GM19035 (cell line): ENCODE results near the gene SKAP2.
"Not testable (repeated sequence)": the region's sequence is repeated elsewhere in the genome, so short reads cannot be mapped to it uniquely, and the experiment has no call there.

Experiments
- ATAC-seq: cut with Tn5 transposase; IDR thresholded peaks from one replicate; pipeline ENCODE4 v1.9.1; 2021; ENCODE audit not compliant: unreplicated experiment

The SKAP2 gene

GRCh38 chr7:26857506-26858240, 6.7 kb downstream of the SKAP2 start:
- no peak for ATAC-seq

GRCh38 chr7:26857170-26857505, 7.3 kb downstream of the SKAP2 start:
- ATAC-seq = no peak

GRCh38 chr7:26856176-26856985, 8.0 kb downstream of the SKAP2 start:
- no peak for ATAC-seq

- no peak for ATAC-seq
These were observed 9.2 kb downstream of the SKAP2 start for GRCh38 chr7:26854876-26855855.

GRCh38 chr7:26853788-26854393, 10.5 kb downstream of the SKAP2 start:
- ATAC-seq = no peak

- no peak for ATAC-seq
These were observed 14.2 kb downstream of the SKAP2 start for GRCh38 chr7:26850193-26850651.

GRCh38 chr7:26843705-26844104, 20.7 kb downstream of the SKAP2 start:
- no peak for ATAC-seq

GRCh38 chr7:26842897-26843296, 21.5 kb downstream of the SKAP2 start:
- ATAC-seq = no peak

GRCh38 chr7:26841003-26841739, 23.2 kb downstream of the SKAP2 start:
- no peak for ATAC-seq

- not testable (repeated sequence) for ATAC-seq
These were observed 27.6 kb downstream of the SKAP2 start for GRCh38 chr7:26836793-26837192.

- no peak for ATAC-seq
These were observed 49.0 kb downstream of the SKAP2 start for GRCh38 chr7:26815426-26815825.

GRCh38 chr7:26813432-26813831, 51.0 kb downstream of the SKAP2 start:
- ATAC-seq = no peak

GRCh38 chr7:26794541-26794940, 69.8 kb downstream of the SKAP2 start:
- no peak for ATAC-seq

GRCh38 chr7:26792576-26792975, 71.8 kb downstream of the SKAP2 start:
- ATAC-seq = no peak

- no peak for ATAC-seq
These were observed 72.4 kb downstream of the SKAP2 start for GRCh38 chr7:26792006-26792405.

GRCh38 chr7:26789481-26790184, 74.8 kb downstream of the SKAP2 start:
- ATAC-seq = no peak

GRCh38 chr7:26787701-26788100, 76.7 kb downstream of the SKAP2 start:
- ATAC-seq = no peak

GRCh38 chr7:26784118-26784517, 80.3 kb downstream of the SKAP2 start:
- no peak for ATAC-seq

- ATAC-seq = no peak
These were observed 81.9 kb downstream of the SKAP2 start for GRCh38 chr7:26782501-26782900.
